AG20443 (cell line): ENCODE measurements around the gene GPR146.

ENCODE experiments used
- DNase-seq: peaks from one replicate; pipeline ENCODE4 v3.0.0; 2012; ENCODE audit warnings: low spot score, mixed read lengths

GPR146 gene

DNA sequence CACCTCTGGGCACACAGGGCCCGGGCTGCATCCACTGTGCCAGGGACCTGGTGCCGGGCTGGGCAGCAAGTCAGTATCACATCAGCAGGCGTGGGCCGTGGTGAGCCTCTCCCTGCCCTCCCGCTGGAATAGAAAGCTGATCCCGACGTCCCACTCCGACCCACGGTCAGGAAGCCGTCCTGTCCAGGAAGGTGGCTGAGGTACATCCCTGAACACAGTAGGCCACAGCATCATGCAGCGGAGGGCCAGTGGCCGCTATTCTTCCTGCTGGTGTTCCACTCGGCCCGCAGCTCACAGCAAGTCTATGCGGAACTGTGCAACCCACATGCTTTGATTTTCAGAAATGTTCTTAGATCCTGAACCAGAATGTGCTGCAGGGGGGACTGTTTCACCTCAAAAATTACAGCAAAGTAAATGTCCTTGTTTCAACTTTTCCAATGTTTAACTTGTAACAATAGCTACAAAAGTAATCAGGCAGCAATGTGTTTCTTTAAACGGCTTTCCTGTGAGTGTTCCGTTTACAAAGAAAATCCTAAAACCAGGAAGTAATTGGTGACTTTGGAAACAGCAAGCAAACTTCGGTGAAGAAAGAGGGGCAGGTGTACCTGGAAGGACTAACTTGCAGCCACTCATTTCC lies 676 bp upstream of the GPR146 start:
- DNase-seq, result no peak

DNA sequence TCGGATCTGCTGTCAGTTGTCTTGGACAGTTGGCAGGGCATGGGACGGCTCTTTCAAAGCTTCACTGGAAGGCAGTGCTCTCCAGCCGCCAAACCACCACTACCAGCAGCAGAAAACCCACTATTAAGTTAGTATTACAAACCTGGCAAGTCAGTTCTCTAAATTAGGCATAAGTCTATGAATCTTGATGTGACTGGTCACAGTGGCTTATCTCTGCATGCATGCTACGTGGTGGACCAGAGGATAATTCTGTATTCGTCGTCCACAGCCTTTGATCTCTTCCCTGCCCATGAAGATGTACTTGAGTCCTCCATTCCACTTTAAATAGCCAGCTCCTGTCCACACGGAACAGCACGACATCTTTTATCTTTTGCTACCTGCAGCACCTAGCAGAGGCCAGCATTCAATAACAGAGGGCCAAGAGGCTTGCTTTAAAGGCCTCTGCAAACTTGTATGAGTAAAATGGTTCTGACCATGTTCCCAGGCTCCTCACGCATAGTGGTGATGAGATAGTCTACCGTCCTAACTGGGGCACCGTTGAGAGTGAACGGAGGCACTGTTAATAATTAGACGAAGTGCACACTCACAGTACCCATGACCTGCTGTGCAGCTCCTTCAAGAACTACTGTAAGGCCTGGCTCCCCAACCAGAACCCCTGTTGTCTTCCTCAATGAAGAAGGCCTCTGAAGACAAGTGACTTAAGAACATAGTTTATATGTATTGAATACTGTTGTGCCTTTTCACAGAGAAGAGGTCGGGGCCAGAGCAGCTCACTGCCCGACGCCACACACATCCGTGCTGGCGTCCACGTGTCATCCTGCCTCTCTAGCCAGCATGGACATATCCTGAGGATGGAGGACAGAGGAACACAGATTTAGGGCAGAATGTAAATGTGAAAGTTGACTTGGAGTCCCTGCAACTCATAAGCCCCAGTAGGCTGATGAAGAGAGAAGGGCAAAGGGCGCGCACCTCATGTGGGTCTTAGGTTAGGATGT lies 1.0 kb downstream of the GPR146 start:
- DNase-seq, result no peak

DNA sequence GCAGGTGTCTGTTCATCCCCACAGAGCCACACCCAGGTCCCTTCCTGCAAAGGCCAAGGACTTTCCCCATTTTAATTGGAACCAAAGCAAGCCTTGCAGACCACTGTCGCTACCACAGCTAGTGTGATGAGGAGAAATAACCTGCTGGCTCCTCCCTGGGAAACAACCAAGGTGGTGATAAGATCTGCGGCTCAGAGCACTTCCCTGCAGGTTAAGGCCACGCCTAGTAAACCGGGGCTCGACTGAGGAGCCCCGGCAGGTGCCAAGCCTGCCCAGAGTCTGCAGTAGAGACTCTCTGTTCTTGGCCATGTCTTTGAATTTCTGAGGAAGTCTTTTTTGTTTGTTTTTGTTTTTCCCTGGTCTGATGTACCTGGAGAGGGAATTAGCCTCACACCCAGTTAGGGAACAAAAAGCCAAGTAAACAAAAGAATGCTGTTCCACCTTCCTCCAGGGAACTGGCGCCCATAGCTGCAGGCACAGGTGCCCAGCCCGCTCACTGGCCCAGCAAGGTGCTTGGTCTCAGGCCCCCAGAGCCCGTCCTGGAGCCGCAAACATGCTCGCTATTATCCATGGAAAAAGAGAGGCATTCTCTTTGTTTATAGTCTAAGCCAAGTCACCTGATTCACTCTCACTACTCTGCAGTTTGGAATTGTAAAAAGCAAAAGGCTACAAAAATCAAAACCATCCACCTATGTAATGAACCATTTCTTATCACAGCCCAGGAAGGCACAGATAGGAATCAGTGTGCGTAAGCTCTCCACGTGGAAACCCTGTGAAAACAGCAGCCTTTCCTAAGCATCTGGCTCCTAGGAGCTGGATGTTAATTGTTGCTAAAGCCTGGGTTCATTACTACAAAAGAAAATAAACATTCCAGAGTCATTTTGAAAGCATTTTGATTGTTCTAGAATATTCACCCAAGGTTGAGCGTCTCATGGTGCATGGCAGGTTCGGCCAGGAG lies 2.7 kb downstream of the GPR146 start:
- DNase-seq, result no peak

DNA sequence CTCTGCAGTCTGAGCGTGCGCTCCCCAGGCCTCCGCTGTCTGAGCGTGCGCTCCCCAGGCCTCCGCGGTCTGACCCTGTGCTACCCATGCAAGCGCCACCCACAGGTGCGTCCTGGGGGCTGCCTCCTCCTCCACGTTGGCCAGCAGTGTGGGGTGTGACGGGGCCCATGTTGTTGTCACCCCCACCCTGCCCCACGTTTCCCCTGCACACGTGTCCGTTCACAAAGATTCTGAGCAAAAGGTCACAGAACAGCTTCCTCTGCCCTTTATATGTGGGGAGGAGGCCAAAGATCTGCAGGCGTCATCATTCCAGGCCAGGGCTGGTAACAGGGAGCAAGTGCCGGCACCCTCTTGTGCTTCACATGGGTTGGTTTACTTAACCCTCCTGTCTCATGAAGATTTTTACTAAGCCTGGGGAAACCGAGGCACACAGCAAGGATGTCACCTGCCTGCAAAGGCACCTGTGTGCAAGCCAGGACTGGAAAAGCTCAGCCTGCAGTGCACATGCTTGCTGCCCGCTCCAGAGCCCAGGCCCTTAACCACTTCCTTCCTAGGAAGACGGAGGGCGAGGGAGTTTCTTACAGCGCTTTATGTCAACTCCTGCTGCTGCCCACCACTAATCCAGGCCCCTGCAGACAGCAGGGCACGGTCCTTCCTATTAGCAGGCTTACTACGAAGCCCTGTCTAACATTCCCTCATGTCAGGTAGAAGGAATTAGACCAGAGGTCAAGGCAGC lies 4.8 kb downstream of the GPR146 start:
- no peak for DNase-seq

DNA sequence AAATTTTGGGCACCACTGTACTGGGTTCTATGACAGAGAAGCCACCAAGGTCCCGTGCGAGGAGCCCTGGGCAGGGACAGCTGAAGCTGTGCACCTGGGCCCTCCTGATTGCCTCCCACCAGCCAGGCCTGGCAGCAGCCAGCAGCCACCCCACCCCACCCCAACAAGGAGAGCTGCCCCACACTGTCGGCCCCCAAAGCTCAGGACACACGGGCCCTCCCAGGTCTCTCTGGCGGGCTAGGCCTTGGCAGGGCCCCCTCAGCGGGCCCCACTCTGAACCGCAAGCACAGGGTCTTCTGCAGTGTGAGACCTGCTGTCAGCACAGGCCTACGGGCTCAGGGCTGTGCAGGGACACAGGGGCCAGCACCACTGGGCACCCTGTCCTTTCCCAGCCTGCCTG lies 5.5 kb downstream of the GPR146 start:
- DNase-seq, result no peak

DNA sequence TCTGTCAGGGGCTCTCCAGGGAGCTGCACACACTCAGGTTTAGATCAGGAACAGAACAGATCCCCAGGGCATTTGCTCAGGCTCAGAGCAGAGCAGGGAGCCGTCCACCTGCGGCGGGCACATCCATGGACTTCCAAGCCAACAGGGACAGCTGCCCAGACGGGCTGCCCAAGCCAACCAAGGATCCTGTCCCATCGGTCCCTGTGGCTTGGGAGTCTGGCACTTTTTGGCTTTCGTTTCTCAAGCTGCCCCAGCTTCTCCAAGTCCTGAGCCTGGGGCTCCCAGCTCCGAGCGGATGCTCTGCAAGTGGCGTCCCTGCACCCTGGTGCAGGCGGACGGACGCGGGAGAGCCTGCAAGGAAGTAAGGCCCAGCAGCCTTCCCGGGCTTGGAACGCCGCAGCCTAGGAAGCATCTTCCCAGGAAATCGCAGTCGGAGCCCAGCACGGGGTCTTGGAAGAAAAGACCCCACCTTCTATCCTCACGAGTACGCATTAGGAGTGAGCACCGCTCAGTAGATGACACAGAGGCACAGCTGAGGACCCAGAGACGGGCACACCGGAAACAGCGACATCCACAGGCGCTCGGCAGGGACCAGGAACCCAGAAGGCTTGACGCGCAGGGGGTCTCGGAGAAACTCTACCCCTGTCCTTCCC lies 6.0 kb downstream of the GPR146 start:
- DNase-seq, result no peak

DNA sequence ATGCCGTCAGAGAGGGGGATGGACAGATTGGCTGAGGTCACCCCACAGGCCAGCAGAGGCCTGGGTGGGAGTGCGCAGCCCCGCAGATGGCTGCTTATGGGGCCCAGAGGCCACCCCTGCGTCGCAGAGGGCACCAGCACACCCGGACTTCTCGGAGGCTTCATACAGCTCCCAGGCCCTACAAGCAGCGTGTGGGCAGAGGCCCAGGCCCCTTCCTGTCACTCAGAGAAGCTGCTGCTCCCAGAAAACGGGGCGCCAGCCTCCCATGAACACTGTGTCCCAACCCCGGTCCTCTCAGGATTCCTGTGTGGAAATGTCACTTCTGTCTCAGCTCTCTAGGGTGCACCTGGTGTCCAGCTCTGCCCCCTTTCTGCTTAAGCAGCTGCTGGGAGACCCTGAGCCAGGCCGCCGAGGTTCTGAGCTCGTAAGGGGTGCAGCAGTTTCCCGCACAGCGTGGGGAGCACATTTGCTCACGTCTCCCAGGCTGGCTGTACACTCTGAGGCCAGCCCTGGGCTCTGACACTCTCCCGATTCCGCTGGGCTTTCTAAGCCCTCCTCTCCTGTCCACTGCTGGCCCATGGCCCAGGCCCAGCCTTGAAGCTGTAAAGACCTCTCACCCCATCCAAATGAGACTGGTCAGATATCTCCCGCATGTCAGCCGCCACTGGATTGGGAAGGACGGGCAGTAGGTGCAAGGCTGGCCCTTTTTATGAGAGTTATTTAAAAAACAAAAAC lies 6.8 kb downstream of the GPR146 start:
- no peak for DNase-seq

DNA sequence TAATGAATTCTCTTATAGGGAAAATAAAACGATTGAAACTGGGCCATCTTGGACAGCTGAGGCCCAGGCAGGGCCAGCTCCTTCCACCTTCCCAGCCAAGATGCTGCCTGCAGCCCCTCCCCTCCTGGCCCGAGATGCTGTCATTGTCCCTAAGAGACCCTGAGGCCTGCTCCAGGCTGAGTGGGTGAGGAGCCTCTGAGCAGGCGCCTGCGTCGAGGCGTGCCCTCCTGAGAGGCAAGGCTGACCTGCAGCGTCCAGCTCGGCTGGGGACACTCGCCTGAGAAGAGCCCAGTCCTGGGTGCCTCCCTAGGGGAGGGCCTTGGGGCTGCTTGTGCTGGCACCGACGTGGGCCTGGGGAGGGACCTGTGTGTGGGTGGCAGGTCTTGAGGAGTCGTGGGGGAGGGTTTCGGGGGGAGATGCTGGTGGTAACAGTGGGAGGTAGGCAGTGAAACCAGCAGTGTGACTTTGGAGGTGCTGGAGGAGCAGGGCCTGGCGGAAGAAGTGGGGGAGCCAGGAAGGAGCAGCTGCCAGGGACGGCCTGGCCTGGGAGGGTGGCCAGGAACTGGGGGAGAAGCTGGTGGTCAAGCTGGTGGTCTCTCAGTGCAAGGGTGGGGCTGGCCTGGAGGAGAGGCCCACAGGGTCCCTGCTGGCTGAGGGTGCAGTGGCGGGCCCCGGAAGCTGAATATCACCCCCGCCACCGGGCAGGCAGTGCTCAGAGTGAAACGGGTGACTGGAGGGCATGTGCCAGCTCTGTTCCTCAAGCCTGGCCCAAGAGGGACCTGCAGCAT lies 7.9 kb downstream of the GPR146 start:
- DNase-seq, result no peak

DNA sequence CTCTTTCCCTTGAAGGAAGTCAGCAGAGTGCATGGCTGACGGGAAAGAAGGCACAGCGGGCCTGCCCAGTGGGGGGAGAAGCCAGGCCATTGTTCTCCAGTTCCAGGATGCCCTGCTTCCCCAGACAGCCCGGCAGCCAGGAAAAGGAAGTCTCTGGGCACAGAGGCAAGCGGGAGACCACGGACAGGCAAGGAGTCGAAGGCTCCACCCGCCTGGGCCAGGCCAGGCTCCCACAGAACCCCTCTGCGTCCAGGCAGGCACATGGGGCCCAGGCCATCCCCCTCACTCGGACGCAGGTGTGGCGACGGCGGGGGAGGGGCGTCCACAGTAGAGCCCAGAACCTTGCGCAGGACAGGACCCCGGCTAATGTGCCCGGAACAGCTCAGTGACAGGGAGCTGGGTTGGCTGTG lies 8.7 kb downstream of the GPR146 start:
- no peak for DNase-seq

DNA sequence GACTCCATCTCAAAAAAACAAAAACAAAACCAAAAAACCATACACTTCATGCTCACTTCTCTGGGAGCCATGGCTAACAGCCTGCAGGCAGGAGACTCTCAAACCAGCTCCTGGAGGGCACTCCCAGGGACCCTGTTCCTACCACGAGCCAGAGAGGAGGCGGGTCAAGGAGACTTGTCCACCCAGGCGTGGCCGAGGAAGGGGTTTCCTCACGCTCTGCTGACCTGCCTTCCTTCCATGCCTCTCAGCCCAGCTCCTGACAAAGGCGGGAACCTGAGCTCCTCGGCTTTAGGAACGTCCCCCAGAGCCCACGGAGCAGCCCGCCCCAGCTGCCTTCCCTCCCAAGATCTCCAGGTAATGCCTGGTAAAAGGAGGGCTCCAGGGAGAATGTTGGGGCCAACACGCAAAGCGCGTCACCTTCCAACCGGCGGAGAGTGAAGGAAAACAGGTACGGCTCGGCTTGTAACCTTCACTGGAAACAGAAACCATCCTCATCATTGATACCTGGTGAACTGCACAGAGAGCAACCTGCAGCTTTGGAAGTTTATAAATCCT lies 9.5 kb downstream of the GPR146 start:
- no peak for DNase-seq

DNA sequence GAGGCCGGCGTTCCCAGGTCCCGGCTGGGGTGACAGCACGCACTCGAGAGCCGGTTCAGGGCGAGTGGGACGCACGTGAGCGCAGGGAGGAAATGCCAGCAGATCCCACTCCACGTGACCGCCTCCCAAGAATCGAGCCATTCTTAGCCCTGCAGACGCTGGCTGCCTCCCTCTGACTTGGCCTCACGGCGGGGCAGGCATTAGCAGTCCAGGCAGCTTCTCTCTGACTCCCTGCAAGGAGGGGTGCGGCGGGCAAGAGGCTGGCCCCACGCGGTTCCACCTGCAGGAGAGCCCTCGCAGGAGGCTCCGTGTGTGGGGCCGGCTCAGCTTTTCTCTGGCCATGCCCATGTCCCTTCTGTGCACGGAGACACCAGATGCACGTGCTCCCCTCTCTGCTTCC lies 10.1 kb downstream of the GPR146 start:
- DNase-seq, result no peak

DNA sequence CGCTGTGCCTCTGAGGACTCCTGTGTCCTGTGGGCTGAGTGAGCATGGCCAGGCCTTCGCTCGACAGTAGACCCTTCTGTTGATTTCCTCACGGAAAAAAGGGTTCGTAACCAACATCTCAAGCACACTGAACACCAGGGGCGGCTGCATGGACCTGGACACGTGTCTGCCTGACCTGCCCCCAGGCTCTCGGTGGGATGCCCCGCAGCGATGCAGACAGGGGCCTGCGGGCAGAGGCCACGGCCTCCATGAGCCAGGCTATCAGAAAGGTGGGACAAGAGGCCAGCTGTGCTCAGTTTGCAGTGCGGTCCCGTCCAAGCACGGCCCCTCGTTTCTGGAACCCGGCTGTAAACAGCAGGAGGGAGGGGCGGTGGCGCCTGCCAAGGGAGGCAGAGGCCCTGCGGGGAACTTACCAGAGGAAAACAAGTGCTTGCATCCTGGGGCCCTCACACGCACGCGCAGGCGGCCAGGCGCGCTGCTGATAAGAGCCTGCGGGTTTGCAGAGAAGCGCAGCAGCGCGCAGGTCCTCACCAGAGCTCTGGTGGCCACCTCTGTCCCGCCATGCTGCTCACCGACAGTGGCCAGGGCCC lies 10.6 kb downstream of the GPR146 start:
- no peak for DNase-seq

DNA sequence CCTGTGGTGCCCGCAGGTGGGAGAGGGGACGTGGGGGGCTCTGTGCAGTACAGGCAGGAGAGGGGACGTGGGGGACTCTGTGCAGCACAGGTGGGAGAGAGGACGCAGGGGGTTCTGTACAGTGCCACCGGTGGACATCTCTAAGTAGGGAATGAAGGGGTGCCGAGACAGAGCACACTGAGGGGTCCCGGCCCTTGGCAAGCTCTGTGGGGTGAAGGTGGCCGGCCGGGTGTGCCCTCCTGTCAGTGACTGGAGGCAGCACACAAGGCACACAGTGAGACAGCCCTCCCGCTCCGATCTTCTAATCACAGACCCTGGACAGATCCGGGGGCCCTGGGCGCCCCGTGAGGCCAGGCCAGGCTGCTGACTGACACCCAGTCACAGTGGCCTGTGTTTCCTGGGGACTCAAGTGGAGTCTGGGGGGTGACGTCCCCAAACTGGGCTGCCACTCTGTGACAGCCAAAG lies 11.2 kb downstream of the GPR146 start:
- no peak for DNase-seq

DNA sequence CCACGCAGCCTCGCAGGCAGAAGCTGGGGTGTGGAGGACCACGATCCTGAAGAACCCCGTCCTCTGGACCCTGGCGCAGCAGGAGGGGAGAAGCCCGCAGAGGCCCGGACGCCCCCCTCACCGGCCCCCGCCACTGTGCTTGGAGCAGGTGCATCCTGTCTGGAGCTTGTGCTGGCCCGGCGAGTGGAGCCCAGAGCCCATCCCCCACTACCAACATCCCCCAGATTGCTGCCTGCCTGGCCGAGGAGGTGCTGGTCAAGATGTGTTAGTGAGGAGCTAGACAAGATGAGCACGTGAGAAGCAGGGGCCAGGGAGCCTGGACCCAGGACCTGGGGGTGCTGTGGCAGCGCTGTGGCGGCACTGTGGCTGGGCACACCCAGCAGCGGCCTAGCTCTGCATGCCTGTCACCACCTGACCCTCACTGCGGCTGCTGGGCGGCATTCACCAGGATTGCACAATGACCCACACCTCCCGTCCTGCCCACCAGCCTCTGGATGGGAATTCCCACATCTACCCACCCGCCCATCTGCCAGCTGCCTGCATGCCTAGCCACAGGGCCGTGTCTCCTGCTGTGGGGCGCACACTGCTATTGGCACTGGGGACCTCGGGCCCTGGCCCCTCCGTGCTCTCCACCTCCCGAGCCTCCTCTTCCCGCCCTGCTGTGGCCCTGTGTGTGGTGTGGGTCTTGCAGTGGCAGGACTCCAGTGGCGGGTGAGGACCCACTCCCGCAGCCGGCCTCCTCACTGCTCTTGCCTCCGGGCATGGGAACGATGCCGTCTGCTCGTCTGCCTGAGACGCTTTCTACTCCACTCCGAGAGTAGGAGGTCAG lies 11.8 kb downstream of the GPR146 start:
- no peak for DNase-seq

DNA sequence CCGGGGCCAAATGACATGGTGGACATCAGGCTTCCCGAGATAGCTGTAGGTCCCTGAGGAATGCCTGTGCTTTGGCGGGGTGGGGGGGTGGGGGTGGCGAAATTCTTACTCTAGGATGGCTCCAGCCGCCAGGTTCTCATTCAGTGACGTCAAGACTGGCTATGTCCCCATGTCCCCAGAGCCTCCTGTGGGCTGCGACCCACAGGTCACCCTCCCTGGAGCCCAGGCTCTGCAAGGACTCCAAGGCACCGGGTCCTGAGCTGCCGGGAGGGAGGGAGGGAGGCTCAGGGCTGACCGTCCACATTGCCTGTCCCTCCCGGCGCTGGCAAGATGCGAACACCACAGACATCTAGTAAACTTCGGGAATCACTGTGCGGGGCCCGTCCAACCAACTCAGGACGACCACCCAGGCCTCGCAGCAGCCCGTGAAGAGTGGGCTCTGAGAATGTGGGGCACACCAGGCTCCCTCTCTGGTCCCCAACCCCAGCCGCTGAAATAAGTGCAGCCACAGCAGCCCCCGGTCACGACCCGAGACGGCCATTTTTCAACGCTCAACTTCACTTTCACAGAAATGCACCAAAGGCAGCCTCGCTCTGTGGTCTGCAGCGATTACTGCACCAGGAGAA lies 12.6 kb downstream of the GPR146 start:
- no peak for DNase-seq

DNA sequence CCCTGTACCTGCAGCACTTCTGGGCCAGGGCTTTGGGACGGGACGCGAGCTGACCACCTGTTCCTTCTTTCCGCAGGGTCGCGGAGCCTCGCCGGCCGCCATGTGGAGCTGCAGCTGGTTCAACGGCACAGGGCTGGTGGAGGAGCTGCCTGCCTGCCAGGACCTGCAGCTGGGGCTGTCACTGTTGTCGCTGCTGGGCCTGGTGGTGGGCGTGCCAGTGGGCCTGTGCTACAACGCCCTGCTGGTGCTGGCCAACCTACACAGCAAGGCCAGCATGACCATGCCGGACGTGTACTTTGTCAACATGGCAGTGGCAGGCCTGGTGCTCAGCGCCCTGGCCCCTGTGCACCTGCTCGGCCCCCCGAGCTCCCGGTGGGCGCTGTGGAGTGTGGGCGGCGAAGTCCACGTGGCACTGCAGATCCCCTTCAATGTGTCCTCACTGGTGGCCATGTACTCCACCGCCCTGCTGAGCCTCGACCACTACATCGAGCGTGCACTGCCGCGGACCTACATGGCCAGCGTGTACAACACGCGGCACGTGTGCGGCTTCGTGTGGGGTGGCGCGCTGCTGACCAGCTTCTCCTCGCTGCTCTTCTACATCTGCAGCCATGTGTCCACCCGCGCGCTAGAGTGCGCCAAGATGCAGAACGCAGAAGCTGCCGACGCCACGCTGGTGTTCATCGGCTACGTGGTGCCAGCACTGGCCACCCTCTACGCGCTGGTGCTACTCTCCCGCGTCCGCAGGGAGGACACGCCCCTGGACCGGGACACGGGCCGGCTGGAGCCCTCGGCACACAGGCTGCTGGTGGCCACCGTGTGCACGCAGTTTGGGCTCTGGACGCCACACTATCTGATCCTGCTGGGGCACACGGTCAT lies 13.3 kb downstream of the GPR146 start:
- DNase-seq, result no peak
